Gastroesophageal sphincter (tissue), 4 donors: ENCODE results near the gene TMEM198. TPM values are rescaled to one million over a fixed set of nuclear protein-coding genes. Genes with fewer than 3 reads are reported as not detected.

ENCODE experiments used
- ATAC-seq: fragments of 150-250 bp; one replicate; pipeline ENCODE4 v1.9.1; 2016; ENCODE audit warnings: mild to moderate bottlenecking, moderate library complexity
- H3K27ac ChIP-seq, 4 donors: fragments of 200-600 bp; sonication (generic) in 3 of 4; 1 replicate in 3 of 4; 2 replicates in 1 of 4; pipeline ENCODE4 v1.5.1; 2016 to 2019
- H3K27me3 ChIP-seq: fragments of 200-600 bp; sonication (generic); one replicate; pipeline ENCODE4 v1.5.1; 2019
- H3K36me3 ChIP-seq, 2 donors: fragments of 200-600 bp; sonication (generic); one replicate each; pipeline ENCODE4 v1.5.1; 2019; ENCODE audit warnings: control low read depth in 1 of 2
- H3K4me1 ChIP-seq, 3 donors: fragments of 200-600 bp; sonication (generic); 1 replicate in 2 of 3; 2 replicates in 1 of 3; pipeline ENCODE4 v1.5.1; 2016 to 2019; ENCODE audit warnings: control low read depth in 2 of 3
- H3K4me3 ChIP-seq, 2 donors: fragments of 200-600 bp; sonication (generic); one replicate each; pipeline ENCODE4 v1.5.1; 2019; ENCODE audit warnings: mild to moderate bottlenecking in 1 of 2, moderate library complexity in 1 of 2
- H3K9me3 ChIP-seq, 3 donors: fragments of 200-600 bp; sonication (generic); one replicate each; pipeline ENCODE4 v1.5.1; 2017 to 2019; ENCODE audit warnings: control low read depth in 2 of 3
- EP300 ChIP-seq: sonication (generic); formaldehyde crosslinking; IDR thresholded peaks from one replicate; pipeline ENCODE4 v1.6.1; 2017; ENCODE audit warnings: antibody characterized with exemption, mild to moderate bottlenecking
- POLR2A ChIP-seq, 2 donors: fragments of 450-650 bp; IDR thresholded peaks; one replicate each; pipeline ENCODE4 v1.6.1; 2017; ENCODE audit warnings: antibody characterized with exemption in 2 of 2, mild to moderate bottlenecking in 2 of 2, moderate library complexity in 1 of 2
- POLR2AphosphoS5 ChIP-seq: sonication (generic); formaldehyde crosslinking; IDR thresholded peaks from one replicate; pipeline ENCODE4 v1.6.1; 2017; ENCODE audit warnings: antibody characterized with exemption
- WGBS, 2 donors: methylation state at CpG; one replicate each; pipeline ENCODE4 v1.1.5; 2018; ENCODE audit warnings: low coverage in 1 of 2; 5-methylcytosine and 5-hydroxymethylcytosine counted together
- total RNA-seq, 4 donors: library from RNA; depleted of rRNA; stranded (reverse); fragments of >200 nt; gene quantifications; one replicate each; pipeline ENCODE4 v1.1.0, GENCODE V29; 2016
- TF ChIP-seq, protein P1 (sequence below), 4 experiments: fragments of 200-600 bp in 2 of 4; fragments of 450-650 bp in 2 of 4; sonication (generic) in 1 of 4; IDR thresholded peaks; one replicate each; pipeline ENCODE4 v1.5.1; 2017 to 2019; ENCODE audit warnings: antibody characterized with exemption in 4 of 4, mild to moderate bottlenecking in 2 of 4, moderate library complexity in 2 of 4

The TMEM198 gene
- total RNA-seq, 4 donors from 2014 or later = 1.6 to 9.5 (median 4.1) TPM

DNA sequence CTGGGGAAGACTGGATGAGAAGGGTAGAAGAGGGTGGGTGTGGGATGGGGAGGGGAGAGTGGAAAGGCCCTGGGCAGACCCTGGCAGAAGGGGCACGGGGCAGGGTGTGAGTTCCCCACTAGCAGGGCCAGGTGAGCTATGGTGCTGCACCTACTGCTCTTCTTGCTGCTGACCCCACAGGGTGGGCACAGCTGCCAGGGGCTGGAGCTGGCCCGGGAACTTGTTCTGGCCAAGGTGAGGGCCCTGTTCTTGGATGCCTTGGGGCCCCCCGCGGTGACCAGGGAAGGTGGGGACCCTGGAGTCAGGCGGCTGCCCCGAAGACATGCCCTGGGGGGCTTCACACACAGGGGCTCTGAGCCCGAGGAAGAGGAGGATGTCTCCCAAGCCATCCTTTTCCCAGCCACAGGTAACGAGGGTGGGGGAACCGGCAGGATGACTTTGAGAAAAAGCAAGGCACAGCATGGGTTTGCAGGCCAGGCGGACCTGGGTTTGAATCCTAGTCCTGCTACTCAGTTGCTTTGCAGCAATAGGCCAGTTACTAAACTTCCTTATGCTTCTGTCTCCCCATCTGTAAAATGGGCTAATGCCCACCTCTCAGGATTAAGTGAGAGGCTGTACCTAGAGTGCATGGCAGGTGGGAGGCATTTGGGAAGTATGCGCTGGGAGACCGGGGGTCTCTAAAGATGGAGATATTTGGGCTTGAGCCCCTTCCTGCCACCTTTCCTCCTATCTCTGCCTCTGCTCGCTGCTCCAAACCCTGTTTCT, 28.6 kb downstream of the TMEM198 start, which contains the start of gene INHA:
Gene INHA (plus strand): TSS at position 74 of the 765 bp plus-strand sequence. CDS start 65 bp downstream, at position 139.
- ATAC-seq = no peak
- Histone ChIP-seq H3K4me3 (peak within 1 kb of the TSS; percentile 39 to 86), H3K9me3 (no peaks in the 10 kb centered on the region), H3K27me3 (peaks cover 30% of the 10 kb centered on the region), H3K36me3 (peaks cover 0 to 8% of the 10 kb centered on the region in 2 donors), H3K27ac (peak within 1 kb of the TSS; percentile 10 to 91 (median 88)), H3K4me1 (peaks cover 0 to 22% (median 0%) of the 10 kb centered on the region in 3 donors)
- WGBS, 2 donors = 77 to 78% methylated on average over 2 to 7 of the region's 13 CpGs
- no peak for TF ChIP-seq EP300
- TF ChIP-seq POLR2AphosphoS5 = no peak
- TF ChIP-seq, protein P1, sequence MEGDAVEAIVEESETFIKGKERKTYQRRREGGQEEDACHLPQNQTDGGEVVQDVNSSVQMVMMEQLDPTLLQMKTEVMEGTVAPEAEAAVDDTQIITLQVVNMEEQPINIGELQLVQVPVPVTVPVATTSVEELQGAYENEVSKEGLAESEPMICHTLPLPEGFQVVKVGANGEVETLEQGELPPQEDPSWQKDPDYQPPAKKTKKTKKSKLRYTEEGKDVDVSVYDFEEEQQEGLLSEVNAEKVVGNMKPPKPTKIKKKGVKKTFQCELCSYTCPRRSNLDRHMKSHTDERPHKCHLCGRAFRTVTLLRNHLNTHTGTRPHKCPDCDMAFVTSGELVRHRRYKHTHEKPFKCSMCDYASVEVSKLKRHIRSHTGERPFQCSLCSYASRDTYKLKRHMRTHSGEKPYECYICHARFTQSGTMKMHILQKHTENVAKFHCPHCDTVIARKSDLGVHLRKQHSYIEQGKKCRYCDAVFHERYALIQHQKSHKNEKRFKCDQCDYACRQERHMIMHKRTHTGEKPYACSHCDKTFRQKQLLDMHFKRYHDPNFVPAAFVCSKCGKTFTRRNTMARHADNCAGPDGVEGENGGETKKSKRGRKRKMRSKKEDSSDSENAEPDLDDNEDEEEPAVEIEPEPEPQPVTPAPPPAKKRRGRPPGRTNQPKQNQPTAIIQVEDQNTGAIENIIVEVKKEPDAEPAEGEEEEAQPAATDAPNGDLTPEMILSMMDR (IDR thresholded peaks at IDR 0.05) = no peak
- no peak for TF ChIP-seq POLR2A (IDR thresholded peaks at IDR 0.05)

DNA sequence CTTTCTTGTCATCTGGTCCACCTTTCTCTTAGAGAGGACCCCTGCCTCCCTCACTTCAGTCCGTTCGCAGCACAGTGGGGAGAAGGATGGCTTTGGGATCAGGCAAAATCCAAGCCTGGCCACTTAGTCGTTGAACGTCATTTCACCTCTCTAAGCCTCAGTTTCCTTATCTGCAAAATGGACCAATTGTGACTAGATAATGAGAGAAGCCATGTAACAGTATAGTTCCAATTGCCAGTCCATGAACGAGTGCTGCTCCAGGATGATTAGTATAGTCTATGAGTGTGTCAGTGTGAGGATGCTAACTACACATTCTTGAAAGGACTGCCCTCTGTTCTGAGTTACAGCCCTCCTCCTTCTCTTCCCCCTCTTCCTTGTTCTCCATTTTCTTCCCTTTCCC, 29.3 kb downstream of the TMEM198 start:
- 79 to 94% methylated on average over 3 to 5 of the region's 5 CpGs for whole genome bisulfite sequencing, 2 donors
- ATAC-seq = no peak
- Histone ChIP-seq H3K4me3 (no peak overlapping the region), H3K4me1 (peaks cover 0 to 22% (median 0%) of the 10 kb centered on the region in 3 donors), H3K36me3 (peaks cover 0 to under 1% of the 10 kb centered on the region in 2 donors), H3K27me3 (peaks cover 37% of the 10 kb centered on the region), H3K27ac (no peak overlapping the region), H3K9me3 (no peaks in the 10 kb centered on the region)
- no peak for TF ChIP-seq EP300
- TF ChIP-seq POLR2A (IDR thresholded peaks at IDR 0.05) = no peak

DNA sequence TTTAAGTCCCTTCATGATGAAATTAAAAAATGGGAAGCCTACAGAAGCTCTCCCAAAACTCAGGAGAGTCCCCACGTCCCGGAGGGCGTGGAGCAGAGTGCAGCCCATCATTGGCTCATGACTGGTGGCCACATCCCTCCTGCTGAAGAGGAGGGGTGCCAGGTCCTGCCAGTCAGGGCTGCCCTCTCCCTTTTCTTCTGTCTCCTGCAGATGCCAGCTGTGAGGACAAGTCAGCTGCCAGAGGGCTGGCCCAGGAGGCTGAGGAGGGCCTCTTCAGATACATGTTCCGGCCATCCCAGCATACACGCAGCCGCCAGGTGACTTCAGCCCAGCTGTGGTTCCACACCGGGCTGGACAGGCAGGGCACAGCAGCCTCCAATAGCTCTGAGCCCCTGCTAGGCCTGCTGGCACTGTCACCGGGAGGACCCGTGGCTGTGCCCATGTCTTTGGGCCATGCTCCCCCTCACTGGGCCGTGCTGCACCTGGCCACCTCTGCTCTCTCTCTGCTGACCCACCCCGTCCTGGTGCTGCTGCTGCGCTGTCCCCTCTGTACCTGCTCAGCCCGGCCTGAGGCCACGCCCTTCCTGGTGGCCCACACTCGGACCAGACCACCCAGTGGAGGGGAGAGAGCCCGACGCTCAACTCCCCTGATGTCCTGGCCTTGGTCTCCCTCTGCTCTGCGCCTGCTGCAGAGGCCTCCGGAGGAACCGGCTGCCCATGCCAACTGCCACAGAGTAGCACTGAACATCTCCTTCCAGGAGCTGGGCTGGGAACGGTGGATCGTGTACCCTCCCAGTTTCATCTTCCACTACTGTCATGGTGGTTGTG, 30.9 kb downstream of the TMEM198 start:
- no peaks in the 10 kb centered on the region for H3K36me3 ChIP-seq
- H3K4me3 ChIP-seq = no peak overlapping the region
- no peaks in the 10 kb centered on the region for H3K9me3 ChIP-seq
- no peak for TF ChIP-seq POLR2A (IDR thresholded peaks at IDR 0.05)
- no peak for TF ChIP-seq EP300
- TF ChIP-seq POLR2AphosphoS5 = no peak
- TF ChIP-seq, protein P1 (IDR thresholded peaks at IDR 0.05) = no peak
- H3K4me1 ChIP-seq = peaks cover 0 to 19% (median 0%) of the 10 kb centered on the region in 3 donors
- ATAC-seq = no peak
- peaks cover 42% of the 10 kb centered on the region for H3K27me3 ChIP-seq
- H3K27ac ChIP-seq = no peak overlapping the region
- WGBS, 2 donors = 70 to 80% methylated on average over 2 of the region's 22 CpGs

DNA sequence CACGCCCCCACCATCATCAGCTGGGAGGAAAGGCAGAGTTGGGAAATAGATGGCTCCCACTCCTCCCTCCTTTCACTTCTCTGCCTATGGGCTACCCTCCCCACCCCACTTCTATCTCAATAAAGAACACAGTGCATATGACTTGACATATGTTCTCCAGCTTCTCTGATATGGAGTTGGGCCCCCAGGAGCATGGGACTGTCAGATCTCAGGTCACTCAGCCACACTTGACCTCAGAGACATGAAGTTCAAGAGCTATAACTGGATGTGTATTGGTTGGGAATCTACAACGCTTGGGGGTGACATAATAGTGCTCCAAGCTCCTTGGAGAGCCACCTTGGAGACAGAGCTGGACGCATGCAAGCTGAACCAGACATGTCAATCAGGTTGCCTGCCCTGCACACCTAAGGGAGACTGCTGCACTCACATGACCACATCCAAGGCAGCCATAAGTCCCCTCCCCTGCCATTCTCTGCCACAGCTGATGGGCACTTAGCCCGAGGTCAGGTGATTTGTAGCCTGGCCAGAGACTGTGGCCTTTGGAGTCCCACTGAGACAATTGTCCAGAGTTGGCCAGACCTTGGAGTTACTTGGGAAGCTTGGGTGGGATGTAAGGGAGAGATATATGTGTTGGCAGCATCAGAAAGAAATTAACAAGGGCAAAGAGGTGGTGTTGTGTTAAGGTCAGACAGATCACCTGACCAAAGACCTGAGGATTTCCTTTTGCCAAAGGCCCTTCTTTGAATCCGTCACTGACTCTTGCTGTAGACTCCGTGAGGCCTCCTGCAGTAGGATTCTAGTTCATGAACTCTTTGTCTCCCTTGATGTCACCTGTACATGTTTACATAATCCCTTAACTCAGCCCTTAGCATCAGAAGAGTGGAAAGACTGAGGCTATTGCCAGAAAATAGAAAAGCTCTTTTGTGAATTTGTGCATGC, 32.0 kb downstream of the TMEM198 start:
- no peaks in the 10 kb centered on the region for H3K36me3 ChIP-seq
- H3K4me3 ChIP-seq = no peak overlapping the region
- no peak for TF ChIP-seq EP300
- TF ChIP-seq POLR2A (IDR thresholded peaks at IDR 0.05) = no peak
- no peak for TF ChIP-seq POLR2AphosphoS5
- TF ChIP-seq, protein P1 (IDR thresholded peaks at IDR 0.05) = no peak
- ATAC-seq = no peak
- peaks cover 46% of the 10 kb centered on the region for H3K27me3 ChIP-seq
- no peak overlapping the region for H3K27ac ChIP-seq
- H3K9me3 ChIP-seq = no peaks in the 10 kb centered on the region
- peaks cover 0 to 11% (median 0%) of the 10 kb centered on the region in 3 donors for H3K4me1 ChIP-seq
- 60 to 73% methylated on average over 1 to 2 of the region's 6 CpGs for WGBS, 2 donors
